K562 (cell line): ENCODE measurements around the gene TNIK. TPM values are rescaled to one million over a fixed set of nuclear protein-coding genes. Genes with fewer than 3 reads are reported as not detected.
A peak's percentile ranks its signal among the peaks of the same experiment; 100 is the strongest.

Experiments
- ARNT ChIP-seq, 2 experiments: fragments of 450-650 bp; IDR thresholded peaks; 2 replicates each; pipeline ENCODE4 v1.6.1; 2016; ENCODE audit warnings: mild to moderate bottlenecking in 1 of 2
- DNMT1 ChIP-seq: fragments of 450-650 bp; IDR thresholded peaks from 2 replicates; pipeline ENCODE4 v1.6.1; 2016; ENCODE audit warnings: antibody characterized with exemption, mild to moderate bottlenecking
- ELF1 ChIP-seq: fragments of 200-800 bp; sonication (Bioruptor generic); IDR thresholded peaks from 2 replicates; pipeline ENCODE4 v1.6.1; 2016; ENCODE audit warnings: missing genetic modification characterization, missing compliant biosample characterization
- ELF4 ChIP-seq: fragments of 450-650 bp; formaldehyde crosslinking; IDR thresholded peaks from 2 replicates; pipeline ENCODE4 v1.4.0; 2022; ENCODE audit warnings: missing genetic modification characterization
- GABPB2 ChIP-seq: fragments of 250-450 bp; sonication (Bioruptor Pico); conservative IDR thresholded peaks from 2 replicates; pipeline ENCODE4 v1.5.1; 2021; ENCODE audit warnings: mild to moderate bottlenecking
- NCOA4 ChIP-seq: fragments of 450-650 bp; IDR thresholded peaks from 2 replicates; pipeline ENCODE4 v1.6.1; 2018; ENCODE audit warnings: mild to moderate bottlenecking; ENCODE audit not compliant: partially characterized antibody
- TAF7 ChIP-seq: fragments of 450-650 bp; IDR thresholded peaks from 2 replicates; pipeline ENCODE4 v1.6.1; 2016; ENCODE audit warnings: missing genetic modification characterization, missing compliant biosample characterization
- TAF9B ChIP-seq: fragments of 450-650 bp; IDR thresholded peaks from 2 replicates; pipeline ENCODE4 v1.6.1; 2018; ENCODE audit warnings: mild to moderate bottlenecking; ENCODE audit not compliant: partially characterized antibody
- XRCC5 ChIP-seq: fragments of 200-400 bp; formaldehyde crosslinking; IDR thresholded peaks from 2 replicates; pipeline ENCODE4 v1.6.1; 2017; ENCODE audit warnings: low read depth, mild to moderate bottlenecking, low read length
- ZKSCAN1 ChIP-seq: fragments of 150-350 bp; IDR thresholded peaks from 2 replicates; pipeline ENCODE4 v1.6.1; 2016; ENCODE audit warnings: low read depth, low read length
- ZNF263 ChIP-seq: sonication (generic); formaldehyde crosslinking; IDR thresholded peaks from 2 replicates; pipeline ENCODE4 v1.8.0; 2022; ENCODE audit warnings: mild to moderate bottlenecking, missing genetic modification reagents, borderline replicate concordance
- ZNF512 ChIP-seq: IDR thresholded peaks from 2 replicates; pipeline ENCODE4 v1.6.1; 2016; ENCODE audit warnings: missing genetic modification characterization, missing compliant biosample characterization
- ZNF717 ChIP-seq: fragments of 250-450 bp; sonication (Bioruptor Pico); IDR thresholded peaks from 2 replicates; pipeline ENCODE4 v1.5.0; 2021
- ZNF766 ChIP-seq: fragments of 200-800 bp; sonication (Bioruptor generic); conservative IDR thresholded peaks from 2 replicates; pipeline ENCODE4 v1.6.1; 2016; ENCODE audit warnings: missing genetic modification characterization, missing compliant biosample characterization
- polyA plus RNA-seq, 8 experiments: library from polyadenylated mRNA; depleted of rRNA in 4 of 8; stranded (reverse) in 5 of 8; unstranded in 3 of 8; fragments of >200 nt; fragmentation: Nextera tagmentation in 2 of 8; fragmentation: Illumina TruSeq in 1 of 8; extraction: Ambion mirVana in 2 of 8; extraction: Trizol in 1 of 8; gene quantifications; 2 replicates each; pipeline versions ENCODE4 v1.2.1 to v1.2.3, GENCODE V29; 2011 to 2014; ENCODE audit warnings: inconsistent platforms in 1 of 8, missing spikeins in 1 of 8
- total RNA-seq, 7 experiments: library from RNA; depleted of rRNA in 6 of 7; stranded (reverse); fragments of >200 nt in 6 of 7; fragmentation: Illumina TruSeq in 2 of 7; extraction: Trizol in 2 of 7; gene quantifications; 2 replicates each; pipeline versions ENCODE4 v1.2.1 to v1.2.3, GENCODE V29; 2011 to 2021; ENCODE audit warnings: low replicate concordance in 1 of 7
- TF ChIP-seq, protein P1 (sequence below): fragments of 450-650 bp; IDR thresholded peaks from 2 replicates; pipeline ENCODE4 v1.6.1; 2016; ENCODE audit warnings: mild to moderate bottlenecking
- TF ChIP-seq, protein P2 (sequence below): fragments of 200-800 bp; sonication (Bioruptor generic); IDR thresholded peaks from 2 replicates; pipeline ENCODE4 v1.6.1; 2017; ENCODE audit warnings: missing genetic modification characterization, missing compliant biosample characterization
- TF ChIP-seq, protein P3 (sequence below), 2 experiments: fragments of 450-650 bp; conservative IDR thresholded peaks; 2 replicates each; pipeline ENCODE4 v1.6.1; 2017; ENCODE audit warnings: mild to moderate bottlenecking in 2 of 2, moderate library complexity in 2 of 2

The TNIK gene
- total and polyA plus RNA-seq, 9 of the 15 experiments (the other 6 are each of a cell fraction or from before 2014, with no cell fraction given): 6.6 to 39.0 (median 24.7) TPM

DNA sequence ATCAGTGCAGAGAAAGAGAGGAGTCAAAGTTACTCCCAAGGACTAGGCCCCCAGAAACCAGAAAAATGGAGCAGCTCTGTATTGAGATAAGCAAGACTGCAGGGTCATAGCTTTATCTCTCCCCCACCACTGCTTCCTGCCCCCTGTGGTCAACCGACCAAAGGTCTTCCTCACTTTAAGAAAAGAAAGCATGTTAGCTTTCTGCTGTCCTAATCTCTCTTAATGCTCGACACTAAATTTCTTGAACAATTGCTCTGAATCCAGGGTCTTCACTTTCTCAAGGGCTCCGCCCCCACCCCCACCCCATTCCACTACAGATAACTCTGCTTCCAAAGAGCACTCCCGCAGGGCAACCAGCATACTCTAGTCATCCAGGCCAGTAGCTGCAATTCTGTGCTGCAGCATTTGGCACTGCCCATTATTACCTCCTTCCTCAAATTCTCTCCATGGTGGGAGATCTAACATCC is 31.9 kb downstream of the TNIK start (continued):
- TF ChIP-seq, protein P1, sequence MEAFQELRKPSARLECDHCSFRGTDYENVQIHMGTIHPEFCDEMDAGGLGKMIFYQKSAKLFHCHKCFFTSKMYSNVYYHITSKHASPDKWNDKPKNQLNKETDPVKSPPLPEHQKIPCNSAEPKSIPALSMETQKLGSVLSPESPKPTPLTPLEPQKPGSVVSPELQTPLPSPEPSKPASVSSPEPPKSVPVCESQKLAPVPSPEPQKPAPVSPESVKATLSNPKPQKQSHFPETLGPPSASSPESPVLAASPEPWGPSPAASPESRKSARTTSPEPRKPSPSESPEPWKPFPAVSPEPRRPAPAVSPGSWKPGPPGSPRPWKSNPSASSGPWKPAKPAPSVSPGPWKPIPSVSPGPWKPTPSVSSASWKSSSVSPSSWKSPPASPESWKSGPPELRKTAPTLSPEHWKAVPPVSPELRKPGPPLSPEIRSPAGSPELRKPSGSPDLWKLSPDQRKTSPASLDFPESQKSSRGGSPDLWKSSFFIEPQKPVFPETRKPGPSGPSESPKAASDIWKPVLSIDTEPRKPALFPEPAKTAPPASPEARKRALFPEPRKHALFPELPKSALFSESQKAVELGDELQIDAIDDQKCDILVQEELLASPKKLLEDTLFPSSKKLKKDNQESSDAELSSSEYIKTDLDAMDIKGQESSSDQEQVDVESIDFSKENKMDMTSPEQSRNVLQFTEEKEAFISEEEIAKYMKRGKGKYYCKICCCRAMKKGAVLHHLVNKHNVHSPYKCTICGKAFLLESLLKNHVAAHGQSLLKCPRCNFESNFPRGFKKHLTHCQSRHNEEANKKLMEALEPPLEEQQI: peak; percentile 89; the same call in 1 of the 2 replicates
- TF ChIP-seq ZKSCAN1: no peak
- TF ChIP-seq ZNF512 (tag): no peak
- peak; percentile 62; the same call in 1 of the 2 replicates for TF ChIP-seq ZNF766
- no peak for TF ChIP-seq ZNF717 (CRISPR knock-in tag)
- no peak for TF ChIP-seq GABPB2 (CRISPR knock-in tag)
- TF ChIP-seq ZNF263 (CRISPR knock-in tag): no peak
- TF ChIP-seq, protein P2, sequence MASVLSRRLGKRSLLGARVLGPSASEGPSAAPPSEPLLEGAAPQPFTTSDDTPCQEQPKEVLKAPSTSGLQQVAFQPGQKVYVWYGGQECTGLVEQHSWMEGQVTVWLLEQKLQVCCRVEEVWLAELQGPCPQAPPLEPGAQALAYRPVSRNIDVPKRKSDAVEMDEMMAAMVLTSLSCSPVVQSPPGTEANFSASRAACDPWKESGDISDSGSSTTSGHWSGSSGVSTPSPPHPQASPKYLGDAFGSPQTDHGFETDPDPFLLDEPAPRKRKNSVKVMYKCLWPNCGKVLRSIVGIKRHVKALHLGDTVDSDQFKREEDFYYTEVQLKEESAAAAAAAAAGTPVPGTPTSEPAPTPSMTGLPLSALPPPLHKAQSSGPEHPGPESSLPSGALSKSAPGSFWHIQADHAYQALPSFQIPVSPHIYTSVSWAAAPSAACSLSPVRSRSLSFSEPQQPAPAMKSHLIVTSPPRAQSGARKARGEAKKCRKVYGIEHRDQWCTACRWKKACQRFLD (CRISPR knock-in tag): peak; percentile 62; the same call in 1 of the 2 replicates
- TF ChIP-seq DNMT1: no peak
- no peak for TF ChIP-seq TAF9B
- TF ChIP-seq NCOA4: no peak
- TF ChIP-seq ARNT (IDR thresholded peaks at IDR 0.05): peak in 1 of 2 experiments; percentile 67; a peak in 1 of 4 replicates
- no peak for TF ChIP-seq ELF4
- TF ChIP-seq, protein P3, sequence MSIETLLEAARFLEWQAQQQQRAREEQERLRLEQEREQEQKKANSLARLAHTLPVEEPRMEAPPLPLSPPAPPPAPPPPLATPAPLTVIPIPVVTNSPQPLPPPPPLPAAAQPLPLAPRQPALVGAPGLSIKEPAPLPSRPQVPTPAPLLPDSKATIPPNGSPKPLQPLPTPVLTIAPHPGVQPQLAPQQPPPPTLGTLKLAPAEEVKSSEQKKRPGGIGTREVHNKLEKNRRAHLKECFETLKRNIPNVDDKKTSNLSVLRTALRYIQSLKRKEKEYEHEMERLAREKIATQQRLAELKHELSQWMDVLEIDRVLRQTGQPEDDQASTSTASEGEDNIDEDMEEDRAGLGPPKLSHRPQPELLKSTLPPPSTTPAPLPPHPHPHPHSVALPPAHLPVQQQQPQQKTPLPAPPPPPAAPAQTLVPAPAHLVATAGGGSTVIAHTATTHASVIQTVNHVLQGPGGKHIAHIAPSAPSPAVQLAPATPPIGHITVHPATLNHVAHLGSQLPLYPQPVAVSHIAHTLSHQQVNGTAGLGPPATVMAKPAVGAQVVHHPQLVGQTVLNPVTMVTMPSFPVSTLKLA (conservative IDR thresholded peaks at IDR 0.05): peak in 1 of 2 experiments; percentile 44; a peak in 2 of 4 replicates
- no peak for TF ChIP-seq XRCC5
- TF ChIP-seq ELF1: peak; percentile 63; the same call in 1 of the 2 replicates
- no peak for TF ChIP-seq TAF7 (tag)
